MM.1S (cell line): Measurements from ENCODE around the gene PNPLA2.

Experiments used
- CTCF ChIP-seq: fragments of 300-600 bp; sonication (generic); IDR thresholded peaks from 2 replicates; pipeline ENCODE4 v1.5.1; 2016; ENCODE audit warnings: antibody characterized with exemption, low read length, mixed read lengths
- EZH2phosphoT487 ChIP-seq: fragments of 300-600 bp; sonication (generic); IDR thresholded peaks from 2 replicates; pipeline ENCODE4 v1.6.1; 2018; ENCODE audit warnings: antibody characterized with exemption, low read length

- TF ChIP-seq CTCF = no peak
- TF ChIP-seq EZH2phosphoT487 = no peak
These were observed 30.6 kb downstream of the PNPLA2 start for GRCh38 chr11:849104-849824.
